Parathyroid adenoma (tissue), 2 donors: ENCODE data around the gene MS4A6E.
"Not testable (repeated sequence)": the region's sequence is repeated elsewhere in the genome, so short reads cannot be mapped to it uniquely, and the experiment has no call there.

Experiments used
- H2AFZ ChIP-seq: fragments of 300-600 bp; sonication (generic); one replicate; pipeline ENCODE4 v1.7.0; 2017; ENCODE audit warnings: antibody characterized with exemption, mild to moderate bottlenecking
- H3K27ac ChIP-seq: fragments of 300-600 bp; sonication (generic); one replicate; pipeline ENCODE4 v1.7.0; 2017
- H3K27me3 ChIP-seq: fragments of 300-600 bp; sonication (generic); one replicate; pipeline ENCODE4 v1.7.0; 2017; ENCODE audit warnings: low read length; ENCODE audit not compliant: control insufficient read depth, insufficient read depth
- H3K36me3 ChIP-seq: fragments of 300-600 bp; sonication (generic); one replicate; pipeline ENCODE4 v1.7.0; 2017; ENCODE audit warnings: low read length; ENCODE audit not compliant: control insufficient read depth, insufficient read depth
- H3K4me1 ChIP-seq: fragments of 300-600 bp; sonication (generic); one replicate; pipeline ENCODE4 v1.7.0; 2017; ENCODE audit warnings: control low read depth
- H3K4me2 ChIP-seq: fragments of 300-600 bp; sonication (generic); one replicate; pipeline ENCODE4 v1.7.0; 2017; ENCODE audit warnings: low read length
- H3K4me3 ChIP-seq: fragments of 300-600 bp; sonication (generic); one replicate; pipeline ENCODE4 v1.7.0; 2017; ENCODE audit warnings: low read depth, low read length
- H3K79me2 ChIP-seq: fragments of 300-600 bp; sonication (generic); one replicate; pipeline ENCODE4 v1.7.0; 2017; ENCODE audit warnings: control low read depth
- H3K9ac ChIP-seq: fragments of 300-600 bp; sonication (generic); one replicate; pipeline ENCODE4 v1.7.0; 2017; ENCODE audit warnings: mild to moderate bottlenecking
- H3K9me3 ChIP-seq: fragments of 300-600 bp; sonication (generic); one replicate; pipeline ENCODE4 v1.7.0; 2017; ENCODE audit warnings: low read length; ENCODE audit not compliant: control insufficient read depth
- CTCF ChIP-seq: fragments of 300-600 bp; sonication (generic); IDR thresholded peaks from one replicate; pipeline ENCODE4 v1.7.0; 2017; ENCODE audit warnings: antibody characterized with exemption, mild to moderate bottlenecking
- donor health status: primary hyperparathyroidism.

Gene MS4A6E

GRCh38 chr11:60326955-60327354 lies at the start of gene MS4A6E:
TSS of gene MS4A6E (plus strand) at chr11:60327255. CDS start at chr11:60334896, 7,641 bp downstream.
- no peak within 1 kb of the TSS for H3K9ac ChIP-seq
- no peak for TF ChIP-seq CTCF
- H3K79me2 ChIP-seq: no peaks in the 10 kb centered on the region

GRCh38 chr11:60280412-60280811 lies 46.6 kb upstream of the MS4A6E start, which contains the start of gene MS4A4A:
TSS of gene MS4A4A (plus strand) at chr11:60280666. CDS start at chr11:60280676, 10 bp downstream.
- H3K36me3 ChIP-seq: no peaks in the 10 kb centered on the region
- H3K79me2 ChIP-seq: no peaks in the 10 kb centered on the region
- no peak within 1 kb of the TSS for H3K9ac ChIP-seq
- no peak for TF ChIP-seq CTCF
- no peak within 1 kb of the TSS for H2AFZ ChIP-seq
- no peaks in the 10 kb centered on the region for H3K4me1 ChIP-seq
- H3K9me3 ChIP-seq: no peaks in the 10 kb centered on the region
- no peak within 1 kb of the TSS for H3K27ac ChIP-seq
- H3K4me2 ChIP-seq: no peak within 1 kb of the TSS
- no peak within 1 kb of the TSS for H3K4me3 ChIP-seq
- no peaks in the 10 kb centered on the region for H3K27me3 ChIP-seq

More at GRCh38 chr11:60326955-60327354, at the start of gene MS4A6E:
- H3K36me3 ChIP-seq: no peaks in the 10 kb centered on the region
- no peaks in the 10 kb centered on the region for H3K27me3 ChIP-seq
- no peaks in the 10 kb centered on the region for H3K4me1 ChIP-seq
- H3K27ac ChIP-seq: no peak within 1 kb of the TSS
- no peak within 1 kb of the TSS for H3K4me2 ChIP-seq
- no peaks in the 10 kb centered on the region for H3K9me3 ChIP-seq
- H3K4me3 ChIP-seq: no peak within 1 kb of the TSS
- H2AFZ ChIP-seq: no peak within 1 kb of the TSS

- H3K9me3 ChIP-seq: no peaks in the 10 kb centered on the region
- H3K27me3 ChIP-seq: no peaks in the 10 kb centered on the region
- no peak overlapping the region for H3K4me3 ChIP-seq
- H2AFZ ChIP-seq: no peak overlapping the region
- no peak overlapping the region for H3K9ac ChIP-seq
- H3K36me3 ChIP-seq: no peaks in the 10 kb centered on the region
- TF ChIP-seq CTCF: no peak
- no peaks in the 10 kb centered on the region for H3K4me1 ChIP-seq
- no peaks in the 10 kb centered on the region for H3K79me2 ChIP-seq
- no peak overlapping the region for H3K4me2 ChIP-seq
- H3K27ac ChIP-seq: no peak overlapping the region
These were observed 45.6 kb upstream of the MS4A6E start for GRCh38 chr11:60281485-60281884.

GRCh38 chr11:60282286-60282685 lies 44.8 kb upstream of the MS4A6E start:
- Histone ChIP-seq H3K36me3 (no peaks in the 10 kb centered on the region), H3K9me3 (no peaks in the 10 kb centered on the region), H3K27me3 (no peaks in the 10 kb centered on the region), H3K79me2 (no peaks in the 10 kb centered on the region), H3K4me1 (no peaks in the 10 kb centered on the region), H2AFZ (no peak overlapping the region), H3K4me3 (no peak overlapping the region), H3K9ac (no peak overlapping the region), H3K4me2 (no peak overlapping the region), H3K27ac (no peak overlapping the region)
- no peak for TF ChIP-seq CTCF

GRCh38 chr11:60285411-60286126 lies 41.5 kb upstream of the MS4A6E start:
- not testable (repeated sequence) for H3K36me3 ChIP-seq, H3K27ac ChIP-seq, H3K4me3 ChIP-seq, H2AFZ ChIP-seq, H3K9ac ChIP-seq, H3K4me1 ChIP-seq, H3K9me3 ChIP-seq, H3K4me2 ChIP-seq, H3K27me3 ChIP-seq, H3K79me2 ChIP-seq
